Esophagus (tissue), 2 donors: ENCODE results near the gene CTNNA2. TPM values are rescaled to one million over a fixed set of nuclear protein-coding genes. Genes with fewer than 3 reads are reported as not detected.
"Not testable (repeated sequence)": the region's sequence is repeated elsewhere in the genome, so short reads cannot be mapped to it uniquely, and the experiment has no call there.

ENCODE experiments used
- H3K27ac ChIP-seq, 2 donors: one replicate each; pipeline ENCODE4 v1.5.1; 2013; ENCODE audit warnings: low read depth in 2 of 2, mild to moderate bottlenecking in 2 of 2, inconsistent platforms in 1 of 2, low read length in 1 of 2, moderate library complexity in 1 of 2
- H3K27me3 ChIP-seq, 2 donors: one replicate each; pipeline ENCODE4 v1.6.1; 2013; ENCODE audit warnings: low read length in 2 of 2, control low read depth in 1 of 2, mild to moderate bottlenecking in 1 of 2; ENCODE audit not compliant: insufficient read depth in 2 of 2, control insufficient read depth in 1 of 2
- H3K36me3 ChIP-seq, 2 donors: one replicate each; pipeline ENCODE4 v1.6.1; 2013; ENCODE audit warnings: low read length in 1 of 2; ENCODE audit not compliant: control insufficient read depth in 2 of 2, insufficient read depth in 2 of 2
- H3K4me1 ChIP-seq, 2 donors: one replicate each; pipeline ENCODE4 v1.6.1; 2013; ENCODE audit warnings: low read length in 1 of 2; ENCODE audit not compliant: control insufficient read depth in 2 of 2, insufficient read depth in 2 of 2
- H3K4me3 ChIP-seq, 2 donors: one replicate each; pipeline ENCODE4 v1.5.1; 2013; ENCODE audit warnings: low read length in 2 of 2, mild to moderate bottlenecking in 2 of 2, low read depth in 1 of 2, moderate library complexity in 1 of 2
- H3K9me3 ChIP-seq, 2 donors: one replicate each; pipeline ENCODE4 v1.6.1; 2013; ENCODE audit warnings: mild to moderate bottlenecking in 2 of 2, low read depth in 1 of 2, low read length in 1 of 2, moderate library complexity in 1 of 2; ENCODE audit not compliant: control insufficient read depth in 2 of 2, insufficient read depth in 1 of 2
- WGBS, 2 donors: extraction: QIAGEN DNeasy Blood & Tissue Kit; methylation state at CpG; one replicate each; pipeline ENCODE4 v1.1.7; 2013; 5-methylcytosine and 5-hydroxymethylcytosine counted together
- polyA plus RNA-seq, 2 donors: library from polyadenylated mRNA; stranded (reverse); fragments of 200-250 nt; gene quantifications; one replicate each; pipeline ENCODE4 v1.2.3, GENCODE V29; 2013
- donor health status: healthy with polysubstance abuse.
- donor health status: Bipolar disorder and iron deficiency.

The CTNNA2 gene
- polyA plus RNA-seq, 2 donors = 0.02 TPM; not detected in 1

DNA sequence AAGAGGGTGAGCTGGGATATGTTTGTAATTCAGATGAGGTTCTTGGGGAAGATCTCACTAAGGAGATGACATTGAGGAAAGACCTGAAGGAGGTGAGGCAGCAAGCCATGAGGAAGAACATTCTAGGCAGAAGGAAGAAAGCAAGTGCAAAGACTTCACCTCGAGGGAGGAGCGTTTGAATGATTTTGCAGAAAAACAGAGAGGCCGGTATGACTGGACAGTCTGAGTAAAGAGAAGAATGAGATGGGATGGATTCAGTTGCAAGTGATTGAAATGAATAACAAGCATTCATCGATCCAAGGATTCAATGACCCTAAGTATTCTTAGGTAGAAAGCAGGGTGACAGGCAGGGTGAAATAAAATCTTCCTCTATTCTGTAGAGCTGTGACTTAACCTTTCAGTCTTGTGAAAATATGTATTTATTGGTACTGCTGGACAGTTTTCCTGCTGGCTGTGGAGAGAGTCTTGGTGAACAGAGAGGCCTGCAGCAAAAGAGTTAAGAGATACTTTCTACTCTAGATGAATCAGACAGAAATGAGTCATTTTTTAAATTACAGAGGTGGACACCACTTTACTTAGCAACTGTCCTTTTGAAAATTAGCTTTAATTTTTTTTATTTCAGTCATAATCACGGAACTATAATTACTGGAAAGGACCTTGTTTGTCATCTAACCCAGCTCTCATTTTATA is 513.3 kb downstream of the CTNNA2 start:
- no peak overlapping the region for H3K4me3 ChIP-seq
- H3K27me3 ChIP-seq = no peaks in the 10 kb centered on the region
- H3K9me3 ChIP-seq = no peaks in the 10 kb centered on the region
- no peaks in the 10 kb centered on the region for H3K36me3 ChIP-seq
- 77 to 85% methylated on average over 5 of the region's 5 CpGs for WGBS, 2 donors
- H3K4me1 ChIP-seq = no peaks in the 10 kb centered on the region
- no peak overlapping the region for H3K27ac ChIP-seq

- H3K27ac ChIP-seq = no peak overlapping the region
- 81 to 91% methylated on average over 3 of the region's 3 CpGs for WGBS, 2 donors
- H3K4me3 ChIP-seq = no peak overlapping the region
- H3K4me1 ChIP-seq = no peaks in the 10 kb centered on the region
- no peaks in the 10 kb centered on the region for H3K9me3 ChIP-seq
- H3K36me3 ChIP-seq = no peaks in the 10 kb centered on the region
- no peaks in the 10 kb centered on the region for H3K27me3 ChIP-seq
Measured at GRCh38 chr2:80028051-80028450, 515.2 kb downstream of the CTNNA2 start.

DNA sequence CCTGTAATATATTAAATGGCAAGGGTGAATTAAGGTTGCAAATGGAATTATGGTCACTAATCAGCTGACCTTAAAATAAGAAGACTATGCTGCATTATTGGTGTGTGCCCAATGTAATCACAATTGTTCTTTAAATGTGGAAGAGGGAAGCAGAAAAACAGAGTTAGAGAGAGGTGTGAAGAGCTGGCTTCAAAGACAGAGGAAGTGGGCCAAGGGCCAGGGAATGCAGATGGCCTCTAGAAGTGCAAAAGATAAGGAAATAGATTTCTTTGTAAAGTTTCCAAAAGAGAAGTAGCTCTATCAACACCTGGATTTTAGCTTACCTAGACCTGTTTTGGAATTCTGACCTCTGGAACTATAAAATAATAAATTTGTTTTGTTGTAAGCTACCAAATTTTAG is 515.7 kb downstream of the CTNNA2 start:
- Histone ChIP-seq H3K36me3 (no peaks in the 10 kb centered on the region), H3K27me3 (no peaks in the 10 kb centered on the region)

DNA sequence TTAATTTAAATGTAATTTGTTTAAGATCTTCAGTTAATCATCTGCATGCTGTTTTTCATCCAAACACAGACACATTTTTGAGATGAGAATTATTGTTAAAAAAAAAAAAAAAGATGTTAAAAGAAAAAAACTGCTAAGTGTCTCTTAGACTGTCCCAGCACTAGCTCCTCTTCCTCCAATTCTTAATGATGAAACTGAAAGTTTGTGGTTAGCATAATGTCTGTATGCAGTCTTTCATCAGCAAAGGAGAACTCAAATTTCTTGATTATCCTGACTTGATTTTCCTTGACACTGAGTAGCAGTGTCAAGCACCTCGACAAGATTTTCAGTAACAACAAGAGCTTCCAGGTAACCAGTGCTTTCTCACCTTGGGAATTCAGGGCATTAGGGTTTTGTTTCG is 517.3 kb downstream of the CTNNA2 start:
- Histone ChIP-seq H3K4me3 (no peak overlapping the region), H3K4me1 (no peaks in the 10 kb centered on the region), H3K27ac (no peak overlapping the region), H3K27me3 (no peaks in the 10 kb centered on the region), H3K9me3 (no peaks in the 10 kb centered on the region), H3K36me3 (no peaks in the 10 kb centered on the region)
- 66 to 70% methylated on average over 2 of the region's 2 CpGs for WGBS, 2 donors

More for the DNA sequence above, 515.7 kb downstream of the CTNNA2 start:
- Histone ChIP-seq H3K27ac (no peak overlapping the region), H3K4me3 (no peak overlapping the region), H3K4me1 (no peaks in the 10 kb centered on the region), H3K9me3 (no peaks in the 10 kb centered on the region)

- H3K4me1 ChIP-seq, H3K36me3 ChIP-seq, H3K9me3 ChIP-seq, H3K27ac ChIP-seq, H3K27me3 ChIP-seq, H3K4me3 ChIP-seq: not testable (repeated sequence)
- 84 to 87% methylated on average over 7 of the region's 7 CpGs for whole genome bisulfite sequencing, 2 donors
Measured at GRCh38 chr2:80032684-80033083, 519.8 kb downstream of the CTNNA2 start.

DNA sequence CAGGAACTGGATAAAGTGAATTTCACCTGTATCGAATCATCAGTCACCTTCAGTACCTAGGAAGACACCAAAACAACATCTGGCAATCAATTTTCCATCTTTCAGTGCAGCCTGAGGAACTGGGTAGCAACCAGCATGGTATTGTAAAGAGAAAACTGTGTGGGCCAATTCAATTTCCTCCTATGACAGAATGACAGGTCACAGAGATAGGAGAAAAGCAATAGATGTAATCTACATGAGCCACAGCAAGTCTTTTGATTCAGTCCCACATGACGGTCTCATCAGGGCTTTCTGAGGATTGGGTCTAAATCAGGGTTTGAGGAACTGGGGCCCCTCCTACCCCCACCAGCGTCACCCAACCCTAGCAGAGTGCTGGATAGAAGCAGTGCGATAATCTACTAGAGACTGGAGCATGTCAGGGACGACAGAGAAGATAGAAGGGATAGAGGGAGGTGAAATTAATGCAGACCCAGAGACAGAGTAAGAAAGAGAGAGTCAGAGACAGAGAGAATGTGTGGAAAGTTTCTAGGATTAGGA is 523.0 kb downstream of the CTNNA2 start:
- Histone ChIP-seq H3K27ac (no peak overlapping the region), H3K36me3 (no peaks in the 10 kb centered on the region)
- 71 to 77% methylated on average over 5 of the region's 5 CpGs for whole genome bisulfite sequencing, 2 donors

DNA sequence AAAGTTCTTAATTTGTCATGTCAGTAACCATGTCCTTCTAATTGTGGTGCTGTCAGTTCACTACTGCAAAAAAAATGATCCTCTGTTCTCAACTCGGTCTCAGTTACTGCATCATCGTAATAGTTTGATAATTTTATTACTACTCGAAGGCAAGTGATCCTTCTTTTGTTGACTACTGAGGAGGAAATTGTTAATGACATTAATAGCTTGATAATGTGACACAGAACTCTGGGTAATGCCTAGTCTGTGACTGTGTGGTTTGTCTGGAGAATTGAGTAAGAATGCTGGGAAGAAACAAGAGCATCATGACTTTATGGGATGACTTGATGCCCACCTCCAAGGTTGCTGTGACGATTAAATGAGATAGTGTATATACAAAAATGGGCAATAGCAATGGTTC is 524.5 kb downstream of the CTNNA2 start:
- Histone ChIP-seq H3K36me3 (no peaks in the 10 kb centered on the region), H3K9me3 (no peaks in the 10 kb centered on the region), H3K27me3 (no peaks in the 10 kb centered on the region), H3K4me3 (no peak overlapping the region), H3K4me1 (no peaks in the 10 kb centered on the region), H3K27ac (no peak overlapping the region)
- 62 to 84% methylated on average over 4 of the region's 4 CpGs for WGBS, 2 donors

More for the DNA sequence above, 523.0 kb downstream of the CTNNA2 start:
- Histone ChIP-seq H3K4me1 (no peaks in the 10 kb centered on the region), H3K9me3 (no peaks in the 10 kb centered on the region), H3K27me3 (no peaks in the 10 kb centered on the region), H3K4me3 (no peak overlapping the region)

DNA sequence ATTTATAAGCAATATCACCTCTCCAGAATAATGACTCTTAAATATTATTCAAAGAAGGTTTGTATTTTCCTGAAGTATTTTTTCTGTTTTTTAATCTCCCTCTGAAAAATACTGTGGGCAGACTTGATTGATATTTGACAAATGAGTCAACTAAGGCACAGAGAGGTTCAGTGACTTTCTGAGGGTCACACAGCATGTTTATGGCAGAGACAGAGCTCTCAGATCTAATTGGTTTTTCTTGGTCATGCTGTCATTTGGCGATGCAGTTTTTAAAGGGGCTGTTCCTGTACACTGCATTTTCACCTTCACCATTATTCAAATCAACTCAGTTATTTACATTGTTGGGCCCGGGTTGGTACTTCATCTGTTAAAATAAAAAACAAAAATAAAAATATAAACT is 527.4 kb downstream of the CTNNA2 start:
- H3K36me3 ChIP-seq = no peaks in the 10 kb centered on the region
- H3K4me3 ChIP-seq = no peak overlapping the region
- H3K27ac ChIP-seq = no peak overlapping the region
- no peaks in the 10 kb centered on the region for H3K9me3 ChIP-seq
- WGBS, 2 donors = 89 to 93% methylated on average over 2 of the region's 2 CpGs
- H3K27me3 ChIP-seq = no peaks in the 10 kb centered on the region
- no peaks in the 10 kb centered on the region for H3K4me1 ChIP-seq

DNA sequence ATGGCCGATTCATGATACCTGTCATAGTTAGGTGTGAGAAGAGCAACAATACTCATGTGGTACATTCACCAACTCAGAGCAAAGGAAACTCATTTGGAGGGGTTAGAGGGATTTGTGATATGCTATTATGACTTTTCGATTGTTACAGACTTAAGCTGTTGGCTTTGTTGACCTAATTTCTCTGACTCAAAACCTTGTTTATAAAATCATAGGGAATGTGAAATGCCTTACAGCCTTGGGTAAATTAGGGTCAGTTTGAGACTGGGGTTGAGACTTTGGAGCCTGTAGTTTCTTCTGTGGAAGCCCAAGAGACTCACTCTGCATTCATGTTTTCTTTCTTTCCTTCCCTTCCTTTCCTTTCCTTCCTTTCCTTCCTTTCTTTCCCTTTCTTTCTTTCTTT is 529.8 kb downstream of the CTNNA2 start:
- 78 to 83% methylated on average over 2 of the region's 2 CpGs for WGBS, 2 donors
- H3K27me3 ChIP-seq = no peaks in the 10 kb centered on the region

GRCh38 chr2:80048296-80048695 is 535.4 kb downstream of the CTNNA2 start:
- H3K27ac ChIP-seq = no peak overlapping the region
- no peaks in the 10 kb centered on the region for H3K4me1 ChIP-seq
- no peaks in the 10 kb centered on the region for H3K36me3 ChIP-seq
- H3K4me3 ChIP-seq = no peak overlapping the region
- peaks cover 0 to 4% of the 10 kb centered on the region in 2 donors for H3K9me3 ChIP-seq
- H3K27me3 ChIP-seq = peaks cover 0 to 2% of the 10 kb centered on the region in 2 donors
- 64 to 74% methylated on average over 2 of the region's 2 CpGs for WGBS, 2 donors

More for the DNA sequence above, 529.8 kb downstream of the CTNNA2 start:
- no peaks in the 10 kb centered on the region for H3K4me1 ChIP-seq
- no peaks in the 10 kb centered on the region for H3K36me3 ChIP-seq
- no peaks in the 10 kb centered on the region for H3K9me3 ChIP-seq
- H3K27ac ChIP-seq = no peak overlapping the region
- no peak overlapping the region for H3K4me3 ChIP-seq
